H9 (cell line): ENCODE results near the gene TUB. TPM values are rescaled to one million over a fixed set of nuclear protein-coding genes. Genes with fewer than 3 reads are reported as not detected.

ENCODE experiments used
- DNase-seq: peaks from one replicate; pipeline ENCODE4 v3.0.0-alpha.2; 2017
- H2AFZ ChIP-seq: one replicate; pipeline ENCODE4 v1.6.1; 2013; ENCODE audit warnings: mild to moderate bottlenecking, low read length, control low read depth, moderate library complexity
- H2AK5ac ChIP-seq: 2 replicates; pipeline ENCODE4 v1.6.1; 2013; ENCODE audit warnings: low read length, control low read depth, mixed read lengths; ENCODE audit not compliant: insufficient read length
- H2BK120ac ChIP-seq: one replicate; pipeline ENCODE4 v1.6.1; 2013; ENCODE audit warnings: low read depth, mild to moderate bottlenecking, low read length, control low read depth, inconsistent platforms; ENCODE audit not compliant: poor library complexity, severe bottlenecking
- H2BK12ac ChIP-seq: 2 replicates; pipeline ENCODE4 v1.6.1; 2013; ENCODE audit warnings: low read length, control low read depth, mixed read lengths, low read depth; ENCODE audit not compliant: insufficient read length
- H2BK15ac ChIP-seq: 2 replicates; pipeline ENCODE4 v1.6.1; 2013; ENCODE audit warnings: low read depth, low read length, control low read depth
- H2BK20ac ChIP-seq: one replicate; pipeline ENCODE4 v1.6.1; 2013; ENCODE audit warnings: low read depth, mild to moderate bottlenecking, low read length, control low read depth, inconsistent platforms; ENCODE audit not compliant: poor library complexity, severe bottlenecking
- H2BK5ac ChIP-seq: 2 replicates; pipeline ENCODE4 v1.6.1; 2013; ENCODE audit warnings: low read length, control low read depth, mixed read lengths; ENCODE audit not compliant: insufficient read length
- H3K14ac ChIP-seq: 2 replicates; pipeline ENCODE4 v1.6.1; 2013; ENCODE audit warnings: low read length, control low read depth; ENCODE audit not compliant: insufficient read depth
- H3K18ac ChIP-seq: 2 replicates; pipeline ENCODE4 v1.6.1; 2013; ENCODE audit warnings: low read depth, mild to moderate bottlenecking, mixed read lengths, low read length, control low read depth; ENCODE audit not compliant: insufficient read length
- H3K23ac ChIP-seq: 2 replicates; pipeline ENCODE4 v1.6.1; 2013; ENCODE audit warnings: low read length, control low read depth, mixed read lengths, low read depth; ENCODE audit not compliant: insufficient read length
- H3K23me2 ChIP-seq: 2 replicates; pipeline ENCODE4 v1.6.1; 2013; ENCODE audit warnings: low read depth, mild to moderate bottlenecking, mixed read lengths, low read length, control low read depth; ENCODE audit not compliant: insufficient read length, poor library complexity, severe bottlenecking
- H3K27ac ChIP-seq: 2 replicates; pipeline ENCODE4 v1.5.1; 2013; ENCODE audit warnings: low read length, control low read depth, mixed read lengths, low read depth; ENCODE audit not compliant: insufficient read length
- H3K27me3 ChIP-seq: 2 replicates; pipeline ENCODE4 v1.6.1; 2013; ENCODE audit warnings: low read length, control low read depth, inconsistent platforms; ENCODE audit not compliant: insufficient read depth
- H3K4ac ChIP-seq: 2 replicates; pipeline ENCODE4 v1.6.1; 2013; ENCODE audit warnings: low read depth, mild to moderate bottlenecking, control low read depth, inconsistent platforms, low read length, moderate library complexity
- H3K4me1 ChIP-seq: 2 replicates; pipeline ENCODE4 v1.6.1; 2013; ENCODE audit warnings: low read length, control low read depth, inconsistent platforms; ENCODE audit not compliant: insufficient read depth
- H3K4me2 ChIP-seq: 2 replicates; pipeline ENCODE4 v1.6.1; 2013; ENCODE audit warnings: low read length, control low read depth, mixed read lengths; ENCODE audit not compliant: insufficient read length, insufficient read depth
- H3K56ac ChIP-seq: 2 replicates; pipeline ENCODE4 v1.6.1; 2013; ENCODE audit warnings: low read depth, mild to moderate bottlenecking, mixed read lengths, low read length, control low read depth; ENCODE audit not compliant: insufficient read length
- H3K79me1 ChIP-seq: 2 replicates; pipeline ENCODE4 v1.6.1; 2013; ENCODE audit warnings: low read depth, mild to moderate bottlenecking, moderate library complexity, low read length, control low read depth, inconsistent platforms; ENCODE audit not compliant: insufficient read depth, poor library complexity, severe bottlenecking
- H3K79me2 ChIP-seq: 2 replicates; pipeline ENCODE4 v1.6.1; 2013; ENCODE audit warnings: low read length, control low read depth, inconsistent platforms; ENCODE audit not compliant: insufficient read depth
- H3K9ac ChIP-seq: 2 replicates; pipeline ENCODE4 v1.6.1; 2013; ENCODE audit warnings: low read length, control low read depth, mixed read lengths; ENCODE audit not compliant: insufficient read length; ENCODE audit errors: extremely low read depth
- H3K9me3 ChIP-seq: one replicate; pipeline ENCODE4 v1.6.1; 2013; ENCODE audit warnings: low read depth, low read length, inconsistent platforms; ENCODE audit not compliant: control insufficient read depth
- H3T11ph ChIP-seq: one replicate; pipeline ENCODE4 v1.6.1; 2013; ENCODE audit warnings: mild to moderate bottlenecking, low read length, control low read depth, inconsistent platforms
- H4K20me1 ChIP-seq: one replicate; pipeline ENCODE4 v1.6.1; 2013; ENCODE audit not compliant: control insufficient read depth, insufficient read length, insufficient read depth
- H4K5ac ChIP-seq: 2 replicates; pipeline ENCODE4 v1.6.1; 2013; ENCODE audit warnings: low read depth, mild to moderate bottlenecking, mixed read lengths, low read length, control low read depth; ENCODE audit not compliant: insufficient read length
- H4K8ac ChIP-seq: replicated peaks from 2 replicates; pipeline ENCODE4 v1.6.1; 2013; ENCODE audit warnings: low read length, control low read depth, mixed read lengths, low read depth; ENCODE audit not compliant: insufficient read length
- H4K91ac ChIP-seq: 2 replicates; pipeline ENCODE4 v1.6.1; 2013; ENCODE audit warnings: low read depth, mild to moderate bottlenecking, moderate library complexity, mixed read lengths, low read length, control low read depth; ENCODE audit not compliant: insufficient read length
- H3K27ac Mint-ChIP-seq, 3 experiments: 2 replicates in 2 of 3; 3 replicates in 1 of 3; pipeline ENCODE4 v1.8.0; 2020 to 2021; ENCODE audit warnings: mixed read lengths in 3 of 3, mild to moderate bottlenecking in 1 of 3, moderate library complexity in 1 of 3
- H3K27me3 Mint-ChIP-seq: 2 replicates; pipeline ENCODE4 v1.8.0; 2021; ENCODE audit warnings: low read depth, mild to moderate bottlenecking, moderate library complexity, mixed read lengths
- H3K36me3 Mint-ChIP-seq, 3 experiments: 2 replicates in 2 of 3; 3 replicates in 1 of 3; pipeline ENCODE4 v1.8.0; 2020 to 2021; ENCODE audit warnings: low read depth in 3 of 3, mixed read lengths in 3 of 3; ENCODE audit not compliant: insufficient read depth in 1 of 3
- H3K4me1 Mint-ChIP-seq, 2 experiments: 2 replicates each; pipeline ENCODE4 v1.8.0; 2020; ENCODE audit warnings: mixed read lengths in 2 of 2
- H3K4me3 Mint-ChIP-seq, 2 experiments: 2 replicates in 1 of 2; 3 replicates in 1 of 2; pipeline ENCODE4 v1.8.0; 2020 to 2021; ENCODE audit warnings: mild to moderate bottlenecking in 2 of 2, mixed read lengths in 2 of 2, moderate library complexity in 1 of 2
- H3K9me3 Mint-ChIP-seq, 2 experiments: 2 replicates in 1 of 2; 3 replicates in 1 of 2; pipeline ENCODE4 v1.8.0; 2020; ENCODE audit warnings: mild to moderate bottlenecking in 2 of 2, mixed read lengths in 2 of 2, moderate library complexity in 1 of 2
- CTCF ChIP-seq: fragments of 200-600 bp; sonication (generic); conservative IDR thresholded peaks from 3 replicates; pipeline ENCODE4 v1.8.0; 2021; ENCODE audit warnings: antibody characterized with exemption, mild to moderate bottlenecking
- WGBS: extraction: QIAGEN DNeasy Blood & Tissue Kit; methylation state at CpG from one replicate; pipeline ENCODE4 v1.1.7; 2013; ENCODE audit warnings: missing lambda C conversion rate, low lambda C conversion rate, mixed read lengths; ENCODE audit not compliant: insufficient read length; ENCODE audit errors: extremely low coverage; 5-methylcytosine and 5-hydroxymethylcytosine counted together
- total RNA-seq: library from RNA; stranded (reverse); gene quantifications from 2 replicates; pipeline ENCODE4 v1.2.1, GENCODE V29; 2021

The TUB gene
- total RNA-seq, 1 experiment from 2014 or later = 14.8 TPM

DNA sequence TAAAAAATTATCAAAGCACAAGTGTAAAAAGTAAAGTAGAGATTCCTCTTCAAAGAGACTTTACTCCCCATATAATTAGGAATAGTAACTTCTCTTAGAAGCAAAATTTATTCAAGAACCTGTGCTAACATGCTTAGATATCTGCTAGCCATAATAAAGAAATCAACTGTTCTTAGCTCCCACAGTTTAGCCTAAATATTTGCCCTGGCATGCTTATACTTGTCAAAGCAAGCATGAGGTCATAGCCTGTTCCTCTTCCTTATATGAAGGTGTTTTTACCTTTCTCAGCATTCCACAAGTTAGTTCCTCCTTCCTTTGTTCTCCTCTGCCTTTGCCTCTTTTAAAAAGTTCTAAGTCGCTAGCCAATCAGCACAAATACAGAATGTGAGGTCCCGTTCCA, 57.5 kb downstream of the TUB start:
- H2BK15ac ChIP-seq = no peak overlapping the region
- H3K36me3 Mint-ChIP-seq = peaks cover 40 to 57% (median 45%) of the 10 kb centered on the region in 3 experiments
- no peak overlapping the region for H3K56ac ChIP-seq
- no peak overlapping the region for H2BK12ac ChIP-seq
- H3T11ph ChIP-seq = no peak overlapping the region
- H2AK5ac ChIP-seq = no peak overlapping the region
- H4K5ac ChIP-seq = no peak overlapping the region
- H3K27ac ChIP-seq = no peak overlapping the region
- H3K4me3 Mint-ChIP-seq = no peak overlapping the region
- no peaks in the 10 kb centered on the region for H3K27me3 ChIP-seq
- H3K9me3 Mint-ChIP-seq = peaks cover 1 to 6% of the 10 kb centered on the region in 2 experiments; a peak in 3 of 5 replicates
- H3K79me1 ChIP-seq = no peaks in the 10 kb centered on the region
- H3K4me1 ChIP-seq = no peaks in the 10 kb centered on the region
- no peak overlapping the region for H2BK120ac ChIP-seq
- no peak overlapping the region for H4K91ac ChIP-seq
- no peak overlapping the region; a peak in 1 of 7 replicates for H3K27ac Mint-ChIP-seq
- H3K79me2 ChIP-seq = no peaks in the 10 kb centered on the region
- H4K8ac ChIP-seq = no peak overlapping the region
- no peaks in the 10 kb centered on the region for H3K23me2 ChIP-seq
- H2AFZ ChIP-seq = no peak overlapping the region
- no peak overlapping the region for H2BK20ac ChIP-seq
- H3K9me3 ChIP-seq = no peaks in the 10 kb centered on the region
- H3K4ac ChIP-seq = no peak overlapping the region
- H3K14ac ChIP-seq = no peak overlapping the region
- no peak for TF ChIP-seq CTCF
- no peak overlapping the region for H3K9ac ChIP-seq
- no peaks in the 10 kb centered on the region for H4K20me1 ChIP-seq
- no peak overlapping the region for H3K23ac ChIP-seq
- no peaks in the 10 kb centered on the region for H3K27me3 Mint-ChIP-seq
- no peak for DNase-seq
- H3K4me1 Mint-ChIP-seq = peaks cover 2 to 5% of the 10 kb centered on the region in 2 experiments; a peak in 2 of 4 replicates
- H2BK5ac ChIP-seq = no peak overlapping the region
- H3K18ac ChIP-seq = no peak overlapping the region
- WGBS = no CpG with 5 or more reads among the region's 2 CpGs
- no peak overlapping the region for H3K4me2 ChIP-seq
